Right lobe of liver (tissue), 6 donors: ENCODE measurements around the gene ABCC3. TPM values are rescaled to one million over a fixed set of nuclear protein-coding genes. Genes with fewer than 3 reads are reported as not detected.

Experiments
- ATAC-seq, 4 donors: fragments of 200-7000 bp; cut with Tn5 transposase; one replicate each; pipeline ENCODE4 v1.9.1; 2020; ENCODE audit warnings: mild to moderate bottlenecking in 4 of 4, moderate library complexity in 4 of 4
- DNase-seq, 3 donors: peaks; one replicate each; pipeline ENCODE4 v3.0.0-alpha.2; 2020
- H3K27ac ChIP-seq, 3 donors: fragments of 200-600 bp; one replicate each; pipeline ENCODE4 v1.8.0; 2022
- H3K27me3 ChIP-seq, 2 donors: fragments of 200-600 bp; one replicate each; pipeline ENCODE4 v1.8.0; 2022
- H3K36me3 ChIP-seq, 4 donors: fragments of 200-600 bp; sonication (generic) in 1 of 4; one replicate each; pipeline versions ENCODE4 v1.5.1 to v1.8.0; 2017 to 2022; ENCODE audit warnings: control low read depth in 1 of 4
- H3K4me1 ChIP-seq, 4 donors: fragments of 200-600 bp; sonication (generic) in 1 of 4; one replicate each; pipeline versions ENCODE4 v1.5.1 to v1.8.0; 2017 to 2022; ENCODE audit warnings: control low read depth in 1 of 4
- H3K4me3 ChIP-seq, 3 donors: fragments of 200-600 bp; one replicate each; pipeline ENCODE4 v1.8.0; 2022
- H3K9me3 ChIP-seq, 4 donors: fragments of 200-600 bp; sonication (generic) in 1 of 4; one replicate each; pipeline versions ENCODE4 v1.5.1 to v1.8.0; 2017 to 2022; ENCODE audit warnings: control low read depth in 1 of 4
- CTCF ChIP-seq, 4 donors: fragments of 200-600 bp in 3 of 4; fragments of 450-650 bp in 1 of 4; IDR thresholded peaks; one replicate each; pipeline versions ENCODE4 v1.5.1 to v1.8.0; 2016 to 2022; ENCODE audit warnings: antibody characterized with exemption in 4 of 4, mild to moderate bottlenecking in 2 of 4
- POLR2A ChIP-seq: fragments of 450-650 bp; IDR thresholded peaks from one replicate; pipeline ENCODE4 v1.6.1; 2017; ENCODE audit warnings: antibody characterized with exemption, mild to moderate bottlenecking
- WGBS: methylation state at CpG from one replicate; pipeline ENCODE4 v1.1.6; 2018; ENCODE audit warnings: low coverage, low lambda C conversion rate; ENCODE audit not compliant: insufficient coverage; ENCODE audit errors: missing lambda C conversion rate; 5-methylcytosine and 5-hydroxymethylcytosine counted together
- intact Hi-C, 2 donors: fragments of 100-400 bp; cut with DNase I; formaldehyde crosslinking; loops; one replicate each; pipeline versions ENCODE4 v1.11.2 to v1.14.1; 2022
- total RNA-seq, 6 experiments: library from RNA; depleted of rRNA in 2 of 6; stranded (reverse); fragments of >200 nt in 2 of 6; fragmentation: NEBNext Ultra II Directional in 3 of 6; extraction: Animal tissue kit (Norgen Biotek cat#: 25700) in 3 of 6; gene quantifications; one replicate each; pipeline versions ENCODE4 v1.1.0 to v1.2.4, GENCODE V29; 2016 to 2023
- donor health status: DM: no; HTN: yes; CAD: no.
- donor health status: DM: no; HTN: no; CAD: no.
- donor health status: DM: no; HTN: no; CAD: no.
- donor health status: DM: no; HTN: yes; CAD: no.
- donor health status: DM: no; HTN: yes; CAD: no.

The ABCC3 gene
- total RNA-seq, 6 experiments from 2014 or later: 146 to 286 (median 178) TPM

DNA sequence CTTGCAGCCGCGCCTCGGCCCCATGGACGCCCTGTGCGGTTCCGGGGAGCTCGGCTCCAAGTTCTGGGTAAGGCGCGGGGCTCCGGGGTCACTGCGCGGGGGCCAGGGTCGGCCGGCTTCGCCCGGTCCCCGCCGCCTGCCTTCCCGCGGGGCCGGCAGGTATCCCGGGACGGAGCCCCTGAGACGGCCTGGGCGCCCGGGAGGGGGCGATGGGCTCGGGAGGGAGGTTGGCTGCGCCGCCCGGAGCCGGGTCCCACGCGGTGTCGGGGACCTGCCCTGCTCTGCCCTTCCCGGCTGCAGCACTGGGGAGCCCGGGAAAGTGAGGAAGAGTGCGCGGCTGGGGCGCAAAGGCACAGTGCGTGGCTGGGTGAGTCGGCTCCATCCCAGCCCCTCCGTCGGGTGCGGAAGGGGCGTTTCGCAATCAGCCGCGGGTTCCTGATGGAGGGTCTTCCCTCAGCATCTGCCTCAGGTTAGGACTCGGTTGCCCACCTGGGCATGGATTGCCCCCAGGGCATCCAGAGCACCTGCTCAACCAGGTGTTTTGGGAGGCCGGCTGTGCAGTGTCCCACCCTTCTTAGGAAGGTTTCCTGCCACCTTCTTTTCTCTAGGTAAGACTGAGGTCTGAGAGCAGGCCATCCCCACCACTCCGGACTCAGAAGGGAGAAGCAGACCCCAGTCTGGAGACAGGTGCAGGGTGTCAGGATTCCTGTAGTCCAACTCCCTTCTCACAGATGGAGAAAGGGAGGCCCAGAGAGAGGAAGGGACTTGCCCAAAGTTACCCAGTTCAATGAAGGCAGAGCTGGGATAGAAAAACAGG lies 442 bp downstream of the ABCC3 start:
- peak overlapping the region; percentile 63 to 86 (median 81) for H3K27ac ChIP-seq
- TF ChIP-seq POLR2A (peak; percentile 51), CTCF (IDR thresholded peaks at IDR 0.05) (no peak)
- WGBS: 17% methylated on average over 3 of the region's 52 CpGs
- peaks cover under 1 to 47% (median 24%) of the 10 kb centered on the region in 4 donors for H3K4me1 ChIP-seq
- peak in 2 of 4 donors; percentile 6 to 10 for ATAC-seq
- no peaks in the 10 kb centered on the region for H3K36me3 ChIP-seq
- peak in 2 of 3 donors; percentile 26 to 59 for DNase-seq
- intact Hi-C loops: loop anchor here in 1 of 2 donors (5.0 kb wide), 1 partner anchor 47 kb away; no protein-coding TSS in a partner anchor
- no peaks in the 10 kb centered on the region for H3K9me3 ChIP-seq
- no peaks in the 10 kb centered on the region for H3K27me3 ChIP-seq
- H3K4me3 ChIP-seq: peak overlapping the region; percentile 79 to 88 (median 88)

GRCh38 chr17:50635732-50635981 lies 976 bp downstream of the ABCC3 start:
- H3K27me3 ChIP-seq: no peaks in the 10 kb centered on the region
- intact Hi-C loops: loop anchor here in 1 of 2 donors (5.0 kb wide), 1 partner anchor 47 kb away; no protein-coding TSS in a partner anchor
- peak overlapping the region; percentile 79 to 88 (median 88) for H3K4me3 ChIP-seq
- peaks cover 3 to 47% (median 27%) of the 10 kb centered on the region in 4 donors for H3K4me1 ChIP-seq
- ATAC-seq (no peak), DNase-seq (peak in 2 of 3 donors; percentile 9 to 11)
- no peaks in the 10 kb centered on the region for H3K9me3 ChIP-seq
- WGBS: 24% methylated on average over 3 of the region's 3 CpGs
- no peaks in the 10 kb centered on the region for H3K36me3 ChIP-seq
- H3K27ac ChIP-seq: peak overlapping the region; percentile 63 to 86 (median 81)
- TF ChIP-seq POLR2A (no peak), CTCF (IDR thresholded peaks at IDR 0.05) (no peak)

GRCh38 chr17:50635982-50636803 lies 1.5 kb downstream of the ABCC3 start:
- peak overlapping the region; percentile 79 to 88 (median 88) for H3K4me3 ChIP-seq
- H3K9me3 ChIP-seq: no peaks in the 10 kb centered on the region
- intact Hi-C loops: loop anchor here in 1 of 2 donors (5.0 kb wide), 1 partner anchor 46 kb away; no protein-coding TSS in a partner anchor

More at GRCh38 chr17:50635982-50636803, 1.5 kb downstream of the ABCC3 start:
- H3K27me3 ChIP-seq: no peaks in the 10 kb centered on the region
- peak; percentile 49 to 63 (median 58) for ATAC-seq
- no peaks in the 10 kb centered on the region for H3K36me3 ChIP-seq
- whole genome bisulfite sequencing: 25% methylated on average over 9 of the region's 9 CpGs
- H3K27ac ChIP-seq: peak overlapping the region; percentile 63 to 86 (median 81)
- peak; percentile 53 to 90 (median 79) for DNase-seq
- peaks cover 5 to 52% (median 28%) of the 10 kb centered on the region in 4 donors for H3K4me1 ChIP-seq
- TF ChIP-seq CTCF (IDR thresholded peaks at IDR 0.05): no peak
- peak; percentile 82 for TF ChIP-seq POLR2A
